ENCODE data around the gene FAM89A.

- TF ChIP-seq CTCF (IDR thresholded peaks at IDR 0.05; ENCODE audit: insufficient read depth, low read depth, low read length), result no peak
- TF ChIP-seq EZH2 (IDR thresholded peaks at IDR 0.05; ENCODE audit: insufficient read depth, low read length), result no peak
Measured at GRCh38 chr1:230982696-230983095, 57.4 kb downstream of the FAM89A start.

Data from astrocyte (in vitro differentiated cells and primary cell).